ENCODE data around the gene TRIM37.

Gene TRIM37

GRCh38 chr17:59011975-59012374 is 94.7 kb downstream of the TRIM37 start:
- Histone ChIP-seq H3K27ac (ENCODE audit: low read length) (no peak overlapping the region), H3K27me3 (ENCODE audit: insufficient read depth, low read length, poor library complexity) (no peaks in the 10 kb centered on the region), H3K79me2 (ENCODE audit: insufficient read depth, low read length) (no peaks in the 10 kb centered on the region), H3K9me3 (ENCODE audit: insufficient read depth, low read length, severe bottlenecking) (no peaks in the 10 kb centered on the region), H2AFZ (ENCODE audit: low read depth, low read length) (no peak overlapping the region), H3K4me1 (ENCODE audit: insufficient read depth, low read length) (no peaks in the 10 kb centered on the region), H3K36me3 (ENCODE audit: insufficient read depth, low read length) (peaks cover 67% of the 10 kb centered on the region), H3K9ac (ENCODE audit: low read depth, low read length) (no peak overlapping the region), H3K4me3 (ENCODE audit: low read depth in 1 of 2, low read length in 2 of 2) (no peak overlapping the region), H4K20me1 (ENCODE audit: insufficient read depth, low read length) (no peaks in the 10 kb centered on the region), H3K4me2 (ENCODE audit: insufficient read depth, low read length) (no peak overlapping the region)
- DNase-seq (no peak), ATAC-seq (ENCODE audit: insufficient read depth, low read depth) (no peak)
- TF ChIP-seq EZH2 (IDR thresholded peaks at IDR 0.05; ENCODE audit: borderline replicate concordance, low read depth, low read length, severe bottlenecking), result no peak

- Histone ChIP-seq H3K4me1 (ENCODE audit: insufficient read depth, low read length) (no peaks in the 10 kb centered on the region), H3K27me3 (ENCODE audit: insufficient read depth, low read length, poor library complexity) (no peaks in the 10 kb centered on the region), H3K36me3 (ENCODE audit: insufficient read depth, low read length) (peaks cover 58% of the 10 kb centered on the region), H4K20me1 (ENCODE audit: insufficient read depth, low read length) (no peaks in the 10 kb centered on the region), H3K9me3 (ENCODE audit: insufficient read depth, low read length, severe bottlenecking) (no peaks in the 10 kb centered on the region), H3K4me3 (ENCODE audit: low read depth in 1 of 2, low read length in 2 of 2) (no peak overlapping the region), H3K27ac (ENCODE audit: low read length) (no peak overlapping the region), H3K4me2 (ENCODE audit: insufficient read depth, low read length) (no peak overlapping the region), H2AFZ (ENCODE audit: low read depth, low read length) (no peak overlapping the region), H3K9ac (ENCODE audit: low read depth, low read length) (no peak overlapping the region), H3K79me2 (ENCODE audit: insufficient read depth, low read length) (no peaks in the 10 kb centered on the region)
- no peak for DNase-seq
- no peak for ATAC-seq (ENCODE audit: insufficient read depth, low read depth)
- TF ChIP-seq CTCF (IDR thresholded peaks at IDR 0.05; ENCODE audit: borderline replicate concordance, extremely low read depth, low read length, poor library complexity, severe bottlenecking) (no peak), EZH2 (IDR thresholded peaks at IDR 0.05; ENCODE audit: borderline replicate concordance, low read depth, low read length, severe bottlenecking) (no peak)
Measured at GRCh38 chr17:59010026-59010425, 96.7 kb downstream of the TRIM37 start.

- no peaks in the 10 kb centered on the region for H3K4me1 ChIP-seq (ENCODE audit: insufficient read depth, low read length)
- no peaks in the 10 kb centered on the region for H3K9me3 ChIP-seq (ENCODE audit: insufficient read depth, low read length, severe bottlenecking)
- peaks cover 52% of the 10 kb centered on the region for H3K36me3 ChIP-seq (ENCODE audit: insufficient read depth, low read length)
- ATAC-seq (ENCODE audit: insufficient read depth, low read depth) (no peak), DNase-seq (no peak)
- no peak overlapping the region for H2AFZ ChIP-seq (ENCODE audit: low read depth, low read length)
- H3K79me2 ChIP-seq (ENCODE audit: insufficient read depth, low read length), result no peaks in the 10 kb centered on the region
- no peak overlapping the region for H3K9ac ChIP-seq (ENCODE audit: low read depth, low read length)
- H3K4me2 ChIP-seq (ENCODE audit: insufficient read depth, low read length), result no peak overlapping the region
- H4K20me1 ChIP-seq (ENCODE audit: insufficient read depth, low read length), result no peaks in the 10 kb centered on the region
- TF ChIP-seq CTCF (IDR thresholded peaks at IDR 0.05; ENCODE audit: borderline replicate concordance, extremely low read depth, low read length, poor library complexity, severe bottlenecking) (no peak), EZH2 (IDR thresholded peaks at IDR 0.05; ENCODE audit: borderline replicate concordance, low read depth, low read length, severe bottlenecking) (no peak)
- no peak overlapping the region for H3K4me3 ChIP-seq (ENCODE audit: low read depth in 1 of 2, low read length in 2 of 2)
- no peaks in the 10 kb centered on the region for H3K27me3 ChIP-seq (ENCODE audit: insufficient read depth, low read length, poor library complexity)
- no peak overlapping the region for H3K27ac ChIP-seq (ENCODE audit: low read length)
Measured at GRCh38 chr17:59008737-59009136, 97.9 kb downstream of the TRIM37 start.

GRCh38 chr17:59007995-59008394 is 98.7 kb downstream of the TRIM37 start:
- no peak for TF ChIP-seq EZH2 (IDR thresholded peaks at IDR 0.05; ENCODE audit: borderline replicate concordance, low read depth, low read length, severe bottlenecking)
- no peak for TF ChIP-seq CTCF (IDR thresholded peaks at IDR 0.05; ENCODE audit: borderline replicate concordance, extremely low read depth, low read length, poor library complexity, severe bottlenecking)
- Histone ChIP-seq H3K27ac (ENCODE audit: low read length) (no peak overlapping the region), H4K20me1 (ENCODE audit: insufficient read depth, low read length) (no peaks in the 10 kb centered on the region), H3K27me3 (ENCODE audit: insufficient read depth, low read length, poor library complexity) (no peaks in the 10 kb centered on the region), H3K4me1 (ENCODE audit: insufficient read depth, low read length) (no peaks in the 10 kb centered on the region), H3K4me2 (ENCODE audit: insufficient read depth, low read length) (no peak overlapping the region), H3K36me3 (ENCODE audit: insufficient read depth, low read length) (peaks cover 50% of the 10 kb centered on the region), H2AFZ (ENCODE audit: low read depth, low read length) (no peak overlapping the region), H3K9ac (ENCODE audit: low read depth, low read length) (no peak overlapping the region), H3K79me2 (ENCODE audit: insufficient read depth, low read length) (no peaks in the 10 kb centered on the region), H3K4me3 (ENCODE audit: low read depth in 1 of 2, low read length in 2 of 2) (no peak overlapping the region), H3K9me3 (ENCODE audit: insufficient read depth, low read length, severe bottlenecking) (no peaks in the 10 kb centered on the region)
- ATAC-seq (ENCODE audit: insufficient read depth, low read depth) (no peak), DNase-seq (no peak)

Data from DND-41 (cell line).